UCSD-AML1 (cell line): ENCODE results near the gene FTCD.
A peak's percentile ranks its signal among the peaks of the same experiment; 100 is the strongest.
"Not testable (repeated sequence)": the region's sequence is repeated elsewhere in the genome, so short reads cannot be mapped to it uniquely, and the experiment has no call there.

Experiments used
- DNase-seq: peaks from one replicate; lab custom pipeline; 2025; ENCODE audit not compliant: unreplicated experiment; lab: John Stamatoyannopoulos, UW

Gene FTCD

GRCh38 chr21:46188226-46189212 is 33.1 kb upstream of the FTCD start:
- no peak for DNase-seq

- no peak for DNase-seq
Observed at GRCh38 chr21:46187814-46188213, 32.4 kb upstream of the FTCD start.

- no peak for DNase-seq
Observed at GRCh38 chr21:46187261-46187660, 31.9 kb upstream of the FTCD start.

GRCh38 chr21:46185716-46186115 is 30.3 kb upstream of the FTCD start:
- no peak for DNase-seq

GRCh38 chr21:46184625-46185555 is 29.5 kb upstream of the FTCD start:
- DNase-seq, result peak; percentile 67

GRCh38 chr21:46183910-46184624 is 28.7 kb upstream of the FTCD start, which contains the start of gene SPATC1L:
Gene SPATC1L, minus strand, starts transcription at chr21:46184459. Its CDS starts 1,643 bp downstream, at chr21:46182816.
- peak; percentile 40 for DNase-seq

GRCh38 chr21:46183337-46183909 is 28.0 kb upstream of the FTCD start:
- DNase-seq, result not testable (repeated sequence)

GRCh38 chr21:46182548-46183336 is 27.4 kb upstream of the FTCD start:
- no peak for DNase-seq

- no peak for DNase-seq
Observed at GRCh38 chr21:46181953-46182547, 26.7 kb upstream of the FTCD start.

GRCh38 chr21:46181436-46181835 is 26.1 kb upstream of the FTCD start:
- DNase-seq, result no peak

- DNase-seq, result no peak
Observed at GRCh38 chr21:46180778-46181391, 25.5 kb upstream of the FTCD start.

- DNase-seq, result no peak
Observed at GRCh38 chr21:46180079-46180722, 24.8 kb upstream of the FTCD start.

- no peak for DNase-seq
Observed at GRCh38 chr21:46179708-46180078, 24.3 kb upstream of the FTCD start.

GRCh38 chr21:46178961-46179360 is 23.6 kb upstream of the FTCD start:
- DNase-seq, result no peak

- DNase-seq, result not testable (repeated sequence)
Observed at GRCh38 chr21:46176443-46177129, 21.2 kb upstream of the FTCD start.

- DNase-seq, result no peak
Observed at GRCh38 chr21:46173573-46173972, 18.2 kb upstream of the FTCD start.

- DNase-seq, result no peak
Observed at GRCh38 chr21:46172863-46173528, 17.6 kb upstream of the FTCD start.
